OCI-LY3 (cell line): Measurements from ENCODE around the gene EFL1.

Experiments used
- CTCF ChIP-seq: fragments of 200-600, 300-600 bp; sonication (generic); IDR thresholded peaks from 2 replicates; pipeline ENCODE4 v1.5.1; 2014; ENCODE audit warnings: antibody characterized with exemption, low read length, low read depth
- EZH2phosphoT487 ChIP-seq: fragments of 200-600 bp; shearing (Covaris generic); IDR thresholded peaks from 2 replicates; pipeline ENCODE4 v1.6.1; 2018; ENCODE audit warnings: antibody characterized with exemption, mixed run types, low read depth

- TF ChIP-seq CTCF (no peak), EZH2phosphoT487 (no peak)
Measured at GRCh38 chr15:82168757-82169156, 93.8 kb downstream of the EFL1 start.
